ENCODE data around the gene MT1E.

The MT1E gene

GRCh38 chr16:56611281-56611833, 14.2 kb upstream of the MT1E start:
- Histone ChIP-seq H3K27ac (peak overlapping the region; percentile 91 to 93), H3K4me3 (peak overlapping the region; percentile 82)
- DNase-seq (ENCODE audit: low spot score), result peak; percentile 94
- TF ChIP-seq CTCF (IDR thresholded peaks at IDR 0.05), result no peak

GRCh38 chr16:56613706-56614105, 11.9 kb upstream of the MT1E start:
- H3K27ac ChIP-seq, result no peak overlapping the region
- no peak for TF ChIP-seq CTCF (IDR thresholded peaks at IDR 0.05)
- no peak for DNase-seq (ENCODE audit: low spot score)
- no peak overlapping the region for H3K4me3 ChIP-seq

GRCh38 chr16:56614549-56614991, 11.0 kb upstream of the MT1E start:
- DNase-seq (ENCODE audit: low spot score), result no peak
- no peak for TF ChIP-seq CTCF (IDR thresholded peaks at IDR 0.05)
- Histone ChIP-seq H3K4me3 (no peak overlapping the region), H3K27ac (no peak overlapping the region)

GRCh38 chr16:56615353-56615752, 10.2 kb upstream of the MT1E start:
- Histone ChIP-seq H3K4me3 (no peak overlapping the region), H3K27ac (no peak overlapping the region)
- DNase-seq (ENCODE audit: low spot score), result no peak
- no peak for TF ChIP-seq CTCF (IDR thresholded peaks at IDR 0.05)

GRCh38 chr16:56616608-56617211, 8.9 kb upstream of the MT1E start:
- Histone ChIP-seq H3K4me3 (peak overlapping the region; percentile 70), H3K27ac (peak overlapping the region; percentile 66 to 70)
- peak; percentile 66 for DNase-seq (ENCODE audit: low spot score)
- no peak for TF ChIP-seq CTCF (IDR thresholded peaks at IDR 0.05)

- DNase-seq (ENCODE audit: low spot score), result peak; percentile 86
- peak overlapping the region; percentile 70 for H3K4me3 ChIP-seq
- no peak for TF ChIP-seq CTCF (IDR thresholded peaks at IDR 0.05)
- H3K27ac ChIP-seq, result peak overlapping the region; percentile 66 to 70
Measured at GRCh38 chr16:56617212-56618085, 8.1 kb upstream of the MT1E start.

Data from coronary artery (tissue), 2 donors.